Activated CD4-positive, alpha-beta memory T cell treated with anti-CD3 and anti-CD28 coated beads, Interleukin-2, amount 10 ng/mL, durations not matched to agents 7 days and 5 days (primary cell): ENCODE results near the gene RRH. TPM values are rescaled to one million over a fixed set of nuclear protein-coding genes. Genes with fewer than 3 reads are reported as not detected.

Experiments
- CTCF ChIA-PET: fragments of 350-600 bp; sonication (Branson Sonifier 250); formaldehyde crosslinking; loops from one replicate; lab custom pipeline; 2021; ENCODE audit warnings: antibody characterized with exemption, inconsistent platforms; lab: Charles Lee
- POLR2A ChIA-PET: fragments of 350-600 bp; sonication (Branson Sonifier 250); formaldehyde crosslinking; loops from one replicate; lab custom pipeline; 2021; ENCODE audit warnings: antibody characterized with exemption; lab: Charles Lee
- DNase-seq: peaks from one replicate; pipeline ENCODE4 v3.0.0-alpha.2; 2020
- H3K27ac Mint-ChIP-seq: one replicate; pipeline ENCODE4 v1.8.0; 2021; ENCODE audit warnings: mild to moderate bottlenecking, mixed read lengths
- H3K27me3 Mint-ChIP-seq: one replicate; pipeline ENCODE4 v1.8.0; 2021; ENCODE audit warnings: mixed read lengths
- H3K36me3 Mint-ChIP-seq: one replicate; pipeline ENCODE4 v1.8.0; 2021; ENCODE audit warnings: low read depth, mixed read lengths
- H3K4me1 Mint-ChIP-seq: one replicate; pipeline ENCODE4 v1.8.0; 2021; ENCODE audit warnings: mixed read lengths
- H3K4me3 Mint-ChIP-seq: one replicate; pipeline ENCODE4 v1.8.0; 2021; ENCODE audit warnings: mild to moderate bottlenecking, mixed read lengths
- H3K9me3 Mint-ChIP-seq: one replicate; pipeline ENCODE4 v1.8.0; 2021; ENCODE audit warnings: mixed read lengths
- total RNA-seq, 2 experiments: library from RNA; stranded (reverse); gene quantifications; one replicate each; pipeline ENCODE4 v1.2.3, GENCODE V29; 2021

The RRH gene
- total RNA-seq, 2 experiments from 2014 or later: 0.23 TPM; not detected in 1

- Mint-ChIP-seq H3K9me3 (no peaks in the 10 kb centered on the region), H3K27ac (peak within 1 kb of the TSS; percentile 97), H3K36me3 (peaks cover 44% of the 10 kb centered on the region), H3K4me3 (peak within 1 kb of the TSS; percentile 98), H3K27me3 (no peaks in the 10 kb centered on the region), H3K4me1 (peaks cover 69% of the 10 kb centered on the region)
- POLR2A ChIA-PET: interaction anchor here (0.7 to 4.5 kb wide), 7 partner anchors 10 to 392 kb away, joined by 3 to 29 read pairs (median 4); partner anchors contain the start of genes CASP6, MCUB and SEC24B
- CTCF ChIA-PET: interaction anchor here (0.8 to 2.9 kb wide), 5 partner anchors 11 to 382 kb away, joined by 3 to 15 read pairs (median 11); partner anchors contain the start of gene SEC24B
- DNase-seq: peak; percentile 93
Observed at GRCh38 chr4:109815151-109816081, 12.4 kb upstream of the RRH start, which contains the start of gene GAR1. Gene GAR1 (plus strand): TSS chr4:109815762. CDS start chr4:109816165, 403 bp downstream.

- Mint-ChIP-seq H3K27ac (peak overlapping the region; percentile 97), H3K27me3 (no peaks in the 10 kb centered on the region), H3K4me1 (peaks cover 73% of the 10 kb centered on the region), H3K36me3 (peaks cover 50% of the 10 kb centered on the region), H3K4me3 (peak overlapping the region; percentile 98), H3K9me3 (no peaks in the 10 kb centered on the region)
- CTCF ChIA-PET: interaction anchor here (1.4 to 2.9 kb wide), 4 partner anchors 10 to 383 kb away, joined by 3 to 15 read pairs (median 8); partner anchors contain the start of gene SEC24B
- DNase-seq: peak; percentile 71
- POLR2A ChIA-PET: interaction anchor here (0.9 to 4.5 kb wide), 4 partner anchors 86 to 383 kb away, joined by 3 to 29 read pairs (median 12); partner anchors contain the start of genes CASP6, MCUB, PLA2G12A and SEC24B
Observed at GRCh38 chr4:109816082-109816442, 11.7 kb upstream of the RRH start.

- Mint-ChIP-seq H3K4me1 (peaks cover 69% of the 10 kb centered on the region), H3K27ac (peak overlapping the region; percentile 97), H3K9me3 (no peaks in the 10 kb centered on the region), H3K4me3 (peak overlapping the region; percentile 98), H3K36me3 (peaks cover 56% of the 10 kb centered on the region), H3K27me3 (no peaks in the 10 kb centered on the region)
- POLR2A ChIA-PET: interaction anchor here (0.6 to 4.5 kb wide), 6 partner anchors 86 to 384 kb away, joined by 3 to 29 read pairs (median 8); partner anchors contain the start of genes CASP6, MCUB, PLA2G12A and SEC24B
- CTCF ChIA-PET: interaction anchor here (0.9 to 2.9 kb wide), 5 partner anchors 9 to 384 kb away, joined by 3 to 15 read pairs (median 6); partner anchors contain the start of gene SEC24B
- no peak for DNase-seq
Observed at GRCh38 chr4:109816894-109817293, 10.9 kb upstream of the RRH start.

- ChIA-PET POLR2A (interaction anchor here (4.5 kb wide), 1 partner anchor 259 kb away, joined by 29 read pairs; the partner anchor contains the start of gene MCUB), CTCF (no interaction called here)
- no peak for DNase-seq
- peaks cover 67% of the 10 kb centered on the region for H3K4me1 Mint-ChIP-seq
- H3K36me3 Mint-ChIP-seq: peaks cover 63% of the 10 kb centered on the region
- no peak overlapping the region for H3K27ac Mint-ChIP-seq
- H3K4me3 Mint-ChIP-seq: no peak overlapping the region
- no peaks in the 10 kb centered on the region for H3K9me3 Mint-ChIP-seq
- no peaks in the 10 kb centered on the region for H3K27me3 Mint-ChIP-seq
Observed at GRCh38 chr4:109818268-109818667, 9.5 kb upstream of the RRH start.

- H3K4me3 Mint-ChIP-seq: no peak overlapping the region
- peaks cover 61% of the 10 kb centered on the region for H3K4me1 Mint-ChIP-seq
- no peak overlapping the region for H3K27ac Mint-ChIP-seq
- ChIA-PET POLR2A (interaction anchor here (1.0 kb wide), 1 partner anchor 387 kb away, joined by 3 read pairs; the partner anchor contains the start of gene SEC24B), CTCF (no interaction called here)
- no peaks in the 10 kb centered on the region for H3K9me3 Mint-ChIP-seq
- no peak for DNase-seq
- H3K36me3 Mint-ChIP-seq: peaks cover 71% of the 10 kb centered on the region
- H3K27me3 Mint-ChIP-seq: no peaks in the 10 kb centered on the region
Observed at GRCh38 chr4:109820563-109820962, 7.2 kb upstream of the RRH start.

- DNase-seq: no peak
- H3K4me1 Mint-ChIP-seq: peaks cover 54% of the 10 kb centered on the region
Observed at GRCh38 chr4:109821185-109821584, 6.6 kb upstream of the RRH start.

GRCh38 chr4:109826719-109827118 is 1.1 kb upstream of the RRH start:
- Mint-ChIP-seq H3K4me3 (no peak overlapping the region), H3K4me1 (peaks cover 5% of the 10 kb centered on the region)

More at GRCh38 chr4:109821185-109821584, 6.6 kb upstream of the RRH start:
- Mint-ChIP-seq H3K27me3 (no peaks in the 10 kb centered on the region), H3K27ac (no peak overlapping the region), H3K36me3 (peaks cover 67% of the 10 kb centered on the region), H3K9me3 (no peaks in the 10 kb centered on the region), H3K4me3 (no peak overlapping the region)
- ChIA-PET POLR2A (interaction anchor here (1.0 kb wide), 1 partner anchor 388 kb away, joined by 3 read pairs; the partner anchor contains the start of gene SEC24B), CTCF (no interaction called here)

GRCh38 chr4:109833756-109834155 is 6.0 kb downstream of the RRH start:
- ChIA-PET CTCF (no interaction called here), POLR2A (no interaction called here)
- Mint-ChIP-seq H3K4me3 (no peak overlapping the region), H3K36me3 (no peaks in the 10 kb centered on the region), H3K27ac (no peak overlapping the region), H3K27me3 (no peaks in the 10 kb centered on the region), H3K4me1 (no peaks in the 10 kb centered on the region), H3K9me3 (no peaks in the 10 kb centered on the region)
- DNase-seq: no peak

More at GRCh38 chr4:109826719-109827118, 1.1 kb upstream of the RRH start:
- no peaks in the 10 kb centered on the region for H3K27me3 Mint-ChIP-seq
- no peak for DNase-seq
- ChIA-PET POLR2A (interaction anchor here (2.6 kb wide), 1 partner anchor 125 kb away, joined by 6 read pairs; no protein-coding TSS in a partner anchor), CTCF (interaction anchor here (0.6 to 2.9 kb wide), 10 partner anchors 11 to 412 kb away, joined by 3 to 15 read pairs (median 3); partner anchors contain the start of genes CASP6, GAR1 and SEC24B)
- H3K36me3 Mint-ChIP-seq: peaks cover 26% of the 10 kb centered on the region
- H3K9me3 Mint-ChIP-seq: no peaks in the 10 kb centered on the region
- no peak overlapping the region for H3K27ac Mint-ChIP-seq

- ChIA-PET CTCF (no interaction called here), POLR2A (no interaction called here)
- no peak for DNase-seq
- Mint-ChIP-seq H3K27me3 (no peaks in the 10 kb centered on the region), H3K36me3 (no peaks in the 10 kb centered on the region), H3K4me3 (no peak overlapping the region), H3K9me3 (no peaks in the 10 kb centered on the region), H3K27ac (no peak overlapping the region), H3K4me1 (no peaks in the 10 kb centered on the region)
Observed at GRCh38 chr4:109836985-109837384, 9.2 kb downstream of the RRH start.

- DNase-seq: no peak
- Mint-ChIP-seq H3K4me3 (no peak overlapping the region), H3K4me1 (no peaks in the 10 kb centered on the region), H3K9me3 (no peaks in the 10 kb centered on the region), H3K27me3 (no peaks in the 10 kb centered on the region), H3K27ac (no peak overlapping the region), H3K36me3 (no peaks in the 10 kb centered on the region)
- ChIA-PET CTCF (no interaction called here), POLR2A (no interaction called here)
Observed at GRCh38 chr4:109846395-109847098, 18.8 kb downstream of the RRH start.

GRCh38 chr4:109847896-109848442 is 20.2 kb downstream of the RRH start, which contains the start of gene LRIT3:
Gene LRIT3 (plus strand): TSS chr4:109848107. CDS start chr4:109848202, 95 bp downstream.
- Mint-ChIP-seq H3K9me3 (no peaks in the 10 kb centered on the region), H3K4me1 (no peaks in the 10 kb centered on the region), H3K27me3 (no peaks in the 10 kb centered on the region), H3K27ac (no peak within 1 kb of the TSS), H3K4me3 (no peak within 1 kb of the TSS), H3K36me3 (no peaks in the 10 kb centered on the region)
- ChIA-PET CTCF (no interaction called here), POLR2A (no interaction called here)
- no peak for DNase-seq

- no peak overlapping the region for H3K4me3 Mint-ChIP-seq
- CTCF ChIA-PET: interaction anchor here (0.5 kb wide), 1 partner anchor 13 kb away, joined by 3 read pairs; no protein-coding TSS in a partner anchor
- POLR2A ChIA-PET: no interaction called here
- no peaks in the 10 kb centered on the region for H3K27me3 Mint-ChIP-seq
- no peaks in the 10 kb centered on the region for H3K4me1 Mint-ChIP-seq
- no peaks in the 10 kb centered on the region for H3K36me3 Mint-ChIP-seq
- no peaks in the 10 kb centered on the region for H3K9me3 Mint-ChIP-seq
- H3K27ac Mint-ChIP-seq: no peak overlapping the region
- no peak for DNase-seq
Observed at GRCh38 chr4:109848501-109848900, 20.7 kb downstream of the RRH start.
